OCI-LY7 (cell line): ENCODE results near the gene GRAMD1B. TPM values are rescaled to one million over a fixed set of nuclear protein-coding genes. Genes with fewer than 3 reads are reported as not detected.

Experiments used
- BruUV-seq: library from RNA; stranded (reverse); fragments of 400-500 nt; replicated peaks from 2 replicates; lab custom pipeline; 2021; lab: Mats Ljungman, UMichigan
- CTCF ChIA-PET: fragments of 300-600 bp; sonication (Branson Sonifier 250); formaldehyde crosslinking; loops from one replicate; lab custom pipeline; 2022; ENCODE audit warnings: antibody characterized with exemption; ENCODE audit not compliant: unreplicated experiment; lab: Charles Lee
- POLR2A ChIA-PET: fragments of 300-600 bp; sonication (Branson Sonifier 250); formaldehyde crosslinking; loops from one replicate; lab custom pipeline; 2022; ENCODE audit warnings: antibody characterized with exemption; lab: Charles Lee
- DNase-seq: peaks from one replicate; pipeline ENCODE4 v3.0.0-alpha.2; 2015; ENCODE audit warnings: low spot score
- H2AFZ ChIP-seq: fragments of 200-600 bp; sonication (generic), shearing (Covaris generic); 2 replicates; pipeline ENCODE4 v1.6.1; 2014; ENCODE audit warnings: mild to moderate bottlenecking, antibody characterized with exemption, low read length, moderate library complexity
- H3K27ac ChIP-seq: fragments of 200-600 bp; sonication (generic); 2 replicates; pipeline ENCODE4 v1.5.1; 2014; ENCODE audit warnings: mixed run types, low read depth, mild to moderate bottlenecking, moderate library complexity, low read length, inconsistent platforms; ENCODE audit not compliant: poor library complexity, severe bottlenecking
- H3K36me3 ChIP-seq: fragments of 200-600 bp; sonication (generic); 2 replicates; pipeline ENCODE4 v1.6.1; 2014; ENCODE audit warnings: mild to moderate bottlenecking, antibody characterized with exemption, low read length, moderate library complexity, mixed read lengths; ENCODE audit not compliant: insufficient read depth
- H3K4me1 ChIP-seq: fragments of 200-600 bp; sonication (generic); 2 replicates; pipeline ENCODE4 v1.5.1; 2014; ENCODE audit warnings: mild to moderate bottlenecking, low read length; ENCODE audit not compliant: insufficient read depth, poor library complexity, severe bottlenecking
- H3K4me2 ChIP-seq: fragments of 200-600 bp; sonication (generic); 2 replicates; pipeline ENCODE4 v1.6.1; 2014; ENCODE audit warnings: mild to moderate bottlenecking, low read length
- H3K4me3 ChIP-seq: fragments of 200-600 bp; sonication (generic); 2 replicates; pipeline ENCODE4 v1.5.1; 2014; ENCODE audit warnings: mild to moderate bottlenecking, low read depth, low read length; ENCODE audit not compliant: poor library complexity, severe bottlenecking
- H3K79me2 ChIP-seq: fragments of 200-600 bp; sonication (generic); 2 replicates; pipeline ENCODE4 v1.6.1; 2016; ENCODE audit warnings: low read depth, mild to moderate bottlenecking, low read length, moderate library complexity, mixed read lengths; ENCODE audit not compliant: insufficient read depth
- H3K9me2 ChIP-seq: fragments of 200-600 bp; sonication (generic); 2 replicates; pipeline ENCODE4 v1.6.1; 2016; ENCODE audit warnings: mild to moderate bottlenecking, low read length, mixed read lengths; ENCODE audit not compliant: insufficient read depth
- H3K9me3 ChIP-seq: fragments of 200-600 bp; sonication (generic); 2 replicates; pipeline ENCODE4 v1.6.1; 2014; ENCODE audit warnings: mild to moderate bottlenecking, mixed run types, low read length, mixed read lengths
- H4K20me1 ChIP-seq: fragments of 200-600 bp; sonication (generic); 2 replicates; pipeline ENCODE4 v1.6.1; 2014; ENCODE audit warnings: mild to moderate bottlenecking, antibody characterized with exemption, low read length, moderate library complexity, mixed read lengths; ENCODE audit not compliant: insufficient read depth
- CTCF ChIP-seq: fragments of 200-600 bp; sonication (generic); conservative IDR thresholded peaks from 2 replicates; pipeline ENCODE4 v1.5.1; 2014; ENCODE audit warnings: mild to moderate bottlenecking, antibody characterized with exemption, low read length, moderate library complexity, mixed read lengths
- EZH2phosphoT487 ChIP-seq: fragments of 200-600 bp; sonication (generic); IDR thresholded peaks from 2 replicates; pipeline ENCODE4 v1.6.1; 2018; ENCODE audit warnings: low read depth, borderline replicate concordance, mild to moderate bottlenecking, mixed run types, antibody characterized with exemption, low read length, moderate library complexity, mixed read lengths
- intact Hi-C: fragments of 100-400 bp; cut with micrococcal nuclease; formaldehyde crosslinking; loops from one replicate; pipeline ENCODE4 v1.10.0; 2022; ENCODE audit not compliant: unreplicated experiment
- total RNA-seq, 2 experiments: library from RNA; depleted of rRNA in 1 of 2; stranded (reverse); fragments of >200 nt in 1 of 2; shearing (Covaris generic) in 1 of 2; gene quantifications; 2 replicates each; pipeline ENCODE4 v1.2.3, GENCODE V29; 2014 to 2022

The GRAMD1B gene
- total RNA-seq, 2 experiments from 2014 or later = 0.16 TPM; not detected in 1

DNA sequence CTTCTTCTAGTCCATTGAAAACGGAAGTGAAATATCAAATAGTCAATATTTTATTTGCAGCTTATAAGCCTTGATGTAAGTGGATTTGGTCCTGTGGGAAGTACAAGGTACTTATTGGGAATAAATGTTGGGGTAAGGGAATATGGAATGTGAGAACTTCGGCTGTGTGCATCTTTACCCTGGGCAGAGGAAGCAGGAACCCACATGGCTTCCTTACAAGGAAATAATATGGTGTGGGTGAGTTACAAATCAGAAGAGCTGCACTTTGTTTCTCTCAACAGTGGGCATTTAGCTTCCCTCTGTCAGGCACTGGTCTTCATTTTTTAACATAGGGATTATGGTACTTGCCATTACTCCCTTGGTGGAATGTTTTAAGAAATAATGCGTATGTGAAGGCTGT is 146.4 kb downstream of the GRAMD1B start:
- H3K9me3 ChIP-seq = no peaks in the 10 kb centered on the region
- H3K36me3 ChIP-seq = no peaks in the 10 kb centered on the region
- BruUV-seq = no TSS peak
- H3K4me1 ChIP-seq = no peaks in the 10 kb centered on the region
- DNase-seq = no peak
- POLR2A ChIA-PET = interaction anchor here (0.5 to 1.1 kb wide), 3 partner anchors 12 to 1934 kb away, joined by 3 read pairs; no protein-coding TSS in a partner anchor
- no peak for TF ChIP-seq CTCF
- no peak for TF ChIP-seq EZH2phosphoT487
- H4K20me1 ChIP-seq = no peaks in the 10 kb centered on the region
- CTCF ChIA-PET = interaction anchor here (0.6 to 1.3 kb wide), 2 partner anchors 9 to 11 kb away, joined by 3 to 4 read pairs; no protein-coding TSS in a partner anchor
- no peaks in the 10 kb centered on the region for H3K79me2 ChIP-seq
- no peak overlapping the region for H3K4me3 ChIP-seq
- H2AFZ ChIP-seq = no peak overlapping the region
- H3K4me2 ChIP-seq = no peak overlapping the region
- intact Hi-C loops = no loop called here
- H3K27ac ChIP-seq = no peak overlapping the region
- no peaks in the 10 kb centered on the region for H3K9me2 ChIP-seq

DNA sequence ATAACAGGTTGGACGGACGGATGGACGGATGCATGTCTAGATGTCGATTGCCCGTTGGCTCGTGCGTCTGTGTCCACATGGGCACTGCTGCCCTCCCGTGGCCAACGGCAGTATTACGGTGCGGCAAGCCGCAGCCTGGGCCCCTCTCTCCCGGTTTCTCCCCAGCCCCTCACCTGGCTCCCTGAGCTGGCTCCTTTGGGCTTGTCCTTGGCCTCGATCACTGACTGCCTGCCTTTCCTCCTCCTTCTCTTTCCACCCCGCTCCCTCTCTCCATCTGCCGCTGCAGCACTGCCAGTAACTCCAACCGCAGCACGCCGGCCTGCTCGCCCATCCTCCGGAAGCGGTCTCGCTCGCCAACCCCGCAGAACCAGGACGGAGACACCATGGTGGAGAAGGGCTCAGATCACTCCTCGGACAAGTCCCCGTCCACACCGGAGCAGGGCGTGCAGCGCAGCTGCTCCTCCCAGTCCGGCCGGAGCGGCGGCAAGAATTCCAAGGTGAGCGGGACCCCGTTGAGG is 147.1 kb downstream of the GRAMD1B start:
- H2AFZ ChIP-seq = no peak overlapping the region

More for the DNA sequence above, 147.1 kb downstream of the GRAMD1B start:
- ChIA-PET CTCF (interaction anchor here (1.3 kb wide), 1 partner anchor 9 kb away, joined by 3 read pairs; no protein-coding TSS in a partner anchor), POLR2A (no interaction called here)
- H3K9me2 ChIP-seq = no peaks in the 10 kb centered on the region
- no peaks in the 10 kb centered on the region for H3K36me3 ChIP-seq
- H3K79me2 ChIP-seq = no peaks in the 10 kb centered on the region
- no peaks in the 10 kb centered on the region for H3K9me3 ChIP-seq
- H3K4me2 ChIP-seq = no peak overlapping the region
- no TSS peak for BruUV-seq
- H3K4me3 ChIP-seq = no peak overlapping the region
- intact Hi-C loops = loop anchor here (1.0 kb wide), 1 partner anchor 66 kb away; no protein-coding TSS in a partner anchor
- TF ChIP-seq EZH2phosphoT487 = no peak
- TF ChIP-seq CTCF = peak; percentile 88
- H3K4me1 ChIP-seq = no peaks in the 10 kb centered on the region
- no peak overlapping the region for H3K27ac ChIP-seq
- DNase-seq = peak; percentile 37
- no peaks in the 10 kb centered on the region for H4K20me1 ChIP-seq
